Measurements from ENCODE around the gene RHPN2.
"Not testable (repeated sequence)": the region's sequence is repeated elsewhere in the genome, so short reads cannot be mapped to it uniquely, and the experiment has no call there.

RHPN2 gene

DNA sequence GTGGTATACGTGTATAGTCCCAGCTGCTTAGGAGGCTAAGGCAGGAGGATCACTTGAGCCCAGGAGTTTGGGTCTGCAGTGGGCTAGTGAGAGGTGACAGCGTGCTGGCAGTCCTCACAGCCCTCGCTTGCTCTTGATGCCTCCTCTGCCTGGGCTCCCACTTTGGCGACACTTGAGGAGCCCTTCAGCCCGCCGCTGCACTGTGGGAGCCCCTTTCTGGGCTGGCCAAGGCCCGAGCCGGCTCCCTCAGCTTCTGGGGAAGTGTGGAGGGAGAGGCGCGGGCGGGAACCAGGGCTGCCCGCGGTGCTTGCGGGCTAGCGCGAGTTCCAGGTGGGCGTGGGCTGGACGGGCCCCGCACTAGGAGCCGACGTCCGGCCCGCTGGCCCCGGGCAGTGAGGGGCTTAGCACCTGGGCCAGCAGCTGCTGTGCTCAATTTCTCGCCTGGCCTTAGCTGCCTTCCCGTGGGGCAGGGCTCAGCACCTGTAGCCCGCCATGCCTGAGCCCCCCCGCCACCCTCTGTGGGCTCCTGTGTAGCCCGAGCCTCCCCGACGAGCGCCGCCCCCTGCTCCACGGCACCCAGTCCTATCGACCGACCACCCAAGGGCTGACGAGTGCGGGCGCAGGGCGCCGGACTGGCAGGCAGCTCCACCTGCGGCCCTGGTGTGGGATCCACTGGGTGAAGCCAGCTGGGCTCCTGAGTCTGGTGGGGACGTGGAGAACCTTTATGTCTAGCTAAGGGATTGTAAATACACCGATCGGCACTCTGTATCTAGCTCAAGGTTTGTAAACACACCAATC is 28.1 kb downstream of the RHPN2 start:
- not testable (repeated sequence) for H3K4me3 ChIP-seq, H3K27ac ChIP-seq

DNA sequence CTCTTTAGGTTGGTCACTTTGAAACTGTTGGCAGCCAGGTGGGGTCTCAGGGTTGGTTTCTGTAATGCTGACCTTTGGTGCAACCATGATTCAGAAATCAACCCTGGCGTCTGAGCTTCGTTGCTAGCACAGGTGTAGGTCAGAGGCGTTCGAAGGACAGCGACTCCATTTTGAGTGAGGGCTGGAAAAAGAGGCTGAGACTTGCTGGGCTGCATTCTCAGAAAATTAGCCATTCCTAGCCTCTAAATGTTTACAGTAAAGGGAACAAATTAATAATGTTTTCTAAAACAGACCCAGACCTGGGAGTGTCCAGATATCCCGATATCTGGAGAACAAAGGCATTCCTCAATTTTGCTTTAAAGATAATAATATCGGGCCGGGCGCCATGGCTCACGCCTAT is 29.2 kb downstream of the RHPN2 start:
- no peak overlapping the region for H3K27ac ChIP-seq
- H3K4me3 ChIP-seq, result no peak overlapping the region

DNA sequence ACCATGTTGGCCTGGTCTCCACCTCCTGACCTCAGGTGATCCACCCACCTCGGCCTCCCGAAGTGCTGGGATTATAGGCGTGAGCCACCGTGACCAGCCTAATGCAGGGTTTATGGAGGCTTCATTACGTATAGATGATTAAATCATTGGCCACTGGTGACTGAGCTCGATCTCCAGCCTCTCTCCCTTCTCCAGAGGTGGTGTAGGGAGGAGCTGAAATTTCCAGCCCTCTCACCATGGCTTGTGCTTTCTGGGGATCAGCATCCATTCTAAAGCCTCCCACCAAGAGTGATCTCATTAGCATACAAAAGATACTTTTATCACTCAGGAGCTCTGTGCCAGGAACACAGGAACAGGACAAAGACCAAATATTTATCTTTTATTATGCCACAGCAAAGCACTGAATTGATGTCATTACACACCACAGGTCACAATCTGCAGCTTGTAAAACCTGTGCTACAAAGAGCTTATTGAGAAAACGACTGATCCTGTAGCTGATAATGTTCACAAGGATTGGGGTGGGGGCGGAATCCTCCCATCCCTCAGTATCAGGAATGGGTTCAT is 32.4 kb downstream of the RHPN2 start:
- no peak overlapping the region for H3K4me3 ChIP-seq
- no peak overlapping the region for H3K27ac ChIP-seq

DNA sequence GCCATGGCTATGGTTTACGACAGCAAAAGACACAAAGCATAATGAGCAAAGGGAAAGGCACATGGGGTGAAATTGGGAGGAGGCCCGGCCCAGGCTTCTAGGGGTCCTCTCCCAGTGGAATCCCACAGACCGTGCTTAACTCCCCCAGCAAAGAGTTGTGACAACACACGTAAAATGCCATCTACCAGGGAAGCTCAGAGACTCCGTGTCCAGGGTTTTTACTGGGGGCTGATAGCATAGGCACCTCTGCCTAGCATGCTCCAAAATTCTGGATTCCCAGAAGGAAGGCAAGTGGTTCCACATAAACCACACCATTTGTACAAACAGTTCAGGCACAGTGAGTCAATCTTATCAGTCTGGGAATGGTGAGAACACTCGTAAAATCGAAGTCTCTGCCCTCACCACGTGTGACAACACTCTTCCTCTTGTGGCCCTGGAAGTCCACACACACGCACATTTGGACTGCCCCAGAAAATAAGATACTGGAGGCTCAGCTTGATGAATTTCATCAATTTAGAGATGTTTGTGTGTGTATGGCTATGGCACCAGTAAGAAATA is 34.9 kb downstream of the RHPN2 start:
- H3K27ac ChIP-seq, result no peak overlapping the region
- H3K4me3 ChIP-seq, result no peak overlapping the region

DNA sequence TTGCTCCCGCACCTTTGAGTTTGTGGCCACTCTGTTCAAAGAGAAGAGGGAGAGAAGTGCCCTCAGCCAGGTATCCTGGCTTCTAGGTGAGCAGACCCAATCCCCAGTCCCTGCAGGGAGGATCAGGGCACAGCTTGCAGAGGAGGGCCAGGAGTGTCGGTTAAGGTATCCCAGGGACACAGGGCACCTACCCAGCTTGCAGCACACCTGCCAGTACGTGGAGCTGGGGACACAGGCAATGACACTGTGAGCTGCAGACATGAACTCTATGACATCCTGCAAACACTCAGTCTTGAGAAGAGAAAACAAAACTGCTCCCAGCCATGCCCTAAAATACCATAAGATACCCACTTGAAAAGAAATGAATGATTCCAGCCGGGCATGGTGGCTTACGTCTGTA is 38.1 kb downstream of the RHPN2 start:
- H3K4me3 ChIP-seq, H3K27ac ChIP-seq: not testable (repeated sequence)

DNA sequence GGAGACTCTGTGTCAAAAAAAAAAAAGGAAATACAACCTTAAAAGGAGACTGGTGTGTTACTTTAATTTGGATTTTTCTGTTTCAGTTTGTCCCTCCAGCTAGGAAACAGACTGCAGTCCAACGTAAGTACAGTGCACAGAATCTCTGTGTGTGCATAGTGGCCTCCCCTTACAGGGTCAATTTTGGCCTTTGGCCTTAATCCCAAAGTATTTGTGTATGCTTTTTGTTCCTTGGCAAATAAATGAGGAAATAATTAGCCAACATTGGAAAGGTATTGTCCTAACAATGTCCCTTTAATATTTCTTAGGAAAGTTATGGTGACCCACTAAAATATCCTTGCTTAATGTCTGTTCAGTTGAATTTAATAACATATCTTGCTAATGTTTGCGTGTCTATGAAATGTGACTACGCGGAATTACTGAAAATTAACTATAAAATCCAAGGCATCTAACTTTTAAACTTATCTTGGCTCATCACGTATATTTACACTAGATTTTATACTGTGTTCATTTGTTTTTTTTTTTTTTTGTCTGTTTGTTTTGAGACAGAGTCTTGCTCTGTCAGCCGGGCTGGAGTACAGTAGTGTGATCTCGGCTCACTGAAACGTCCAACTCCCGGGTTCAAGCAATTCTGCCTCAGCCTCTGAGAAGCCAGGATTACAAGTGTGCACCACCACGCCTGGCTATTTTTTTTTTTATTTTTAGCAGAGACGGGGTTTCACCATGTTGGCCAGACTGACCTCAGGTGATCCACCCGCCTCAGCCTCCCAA is 39.0 kb downstream of the RHPN2 start:
- H3K27ac ChIP-seq, H3K4me3 ChIP-seq: not testable (repeated sequence)

DNA sequence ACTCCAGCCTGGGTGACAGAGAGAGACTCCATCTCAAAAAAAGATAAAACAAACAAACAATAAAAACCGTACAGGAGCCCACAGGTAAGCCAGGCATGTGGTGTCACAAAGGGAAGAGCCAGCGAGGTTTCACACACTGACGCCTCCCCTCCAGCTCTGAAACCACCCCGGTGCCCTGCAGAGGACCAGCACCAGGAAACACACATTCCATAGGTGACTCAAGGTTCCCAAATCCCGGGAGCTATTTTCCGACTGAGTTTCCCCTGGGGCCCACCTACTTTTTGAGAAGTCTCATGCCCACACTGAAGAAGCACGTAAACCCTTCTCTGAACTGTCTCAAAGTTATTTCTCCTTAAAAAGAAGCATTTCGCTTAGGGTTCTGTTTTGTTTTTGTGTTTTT is 40.3 kb downstream of the RHPN2 start:
- Histone ChIP-seq H3K27ac (no peak overlapping the region), H3K4me3 (no peak overlapping the region)

DNA sequence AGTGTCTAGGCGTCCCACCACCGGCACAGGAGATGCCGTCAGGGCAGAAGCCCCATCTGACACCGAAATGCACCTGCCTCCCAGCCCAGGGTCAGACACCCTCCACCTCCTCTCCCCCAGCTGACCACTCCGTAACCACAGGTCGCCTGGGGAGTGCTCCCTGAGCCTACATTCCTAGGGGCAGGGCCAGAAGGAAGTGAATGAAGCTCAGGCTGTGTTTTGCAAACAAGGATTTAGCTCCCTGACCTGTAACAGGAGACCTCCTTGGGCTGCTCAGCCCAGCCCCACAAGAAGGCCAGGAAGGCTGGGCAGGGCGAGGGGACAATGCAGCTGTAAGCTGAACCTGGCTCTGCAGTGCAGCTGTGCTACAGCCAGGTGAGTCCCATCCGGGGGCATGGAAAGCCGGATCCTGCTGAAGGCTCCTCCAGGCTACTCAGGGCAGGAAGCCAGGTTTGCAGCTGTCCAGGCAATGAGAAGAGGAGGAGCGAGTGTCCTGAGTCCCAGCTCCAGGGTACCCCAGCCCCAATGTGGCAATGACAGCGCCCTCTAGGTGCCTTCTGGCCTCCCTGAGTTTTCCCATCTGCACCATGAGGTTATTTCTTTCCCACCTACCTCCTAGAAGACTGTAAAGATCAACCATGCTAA is 42.1 kb downstream of the RHPN2 start:
- no peak overlapping the region for H3K27ac ChIP-seq
- H3K4me3 ChIP-seq, result no peak overlapping the region

DNA sequence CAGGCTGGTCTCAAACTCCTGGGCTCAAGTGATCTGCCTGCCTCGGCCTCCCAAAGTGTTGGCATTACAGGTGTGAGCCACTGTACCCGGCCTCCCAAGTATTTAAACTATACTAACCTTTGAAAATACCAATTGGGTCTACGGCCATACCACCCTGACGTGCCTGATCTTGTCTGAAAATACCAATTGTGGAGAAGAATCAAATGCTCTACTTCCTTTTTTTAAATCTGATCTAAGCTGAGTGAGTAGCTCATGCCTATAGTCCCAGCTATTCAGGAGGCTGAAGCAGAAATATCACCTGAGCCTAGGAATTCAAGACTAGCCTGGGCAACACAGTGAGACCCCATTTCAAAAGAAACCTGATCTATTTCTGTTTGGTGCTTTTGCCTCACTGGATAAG is 53.8 kb downstream of the RHPN2 start:
- not testable (repeated sequence) for H3K4me3 ChIP-seq

DNA sequence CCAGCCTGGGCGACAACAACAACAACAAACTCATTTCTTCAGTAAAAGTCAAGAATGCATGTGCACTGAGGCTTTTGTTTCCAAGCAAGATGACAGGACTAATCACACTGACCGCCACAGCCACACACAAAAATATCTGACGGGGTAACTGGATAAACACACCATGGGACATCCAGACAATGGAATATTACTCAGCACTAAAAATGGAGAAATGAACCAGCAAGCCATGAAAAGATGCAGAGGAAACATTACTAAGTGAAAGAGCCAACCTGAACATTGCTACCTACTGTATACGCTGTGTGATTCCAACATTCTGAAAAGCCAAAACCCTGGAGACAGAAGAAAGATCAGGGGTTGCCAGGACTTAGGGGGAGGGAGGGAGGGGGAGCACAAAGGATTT is 56.0 kb downstream of the RHPN2 start:
- Histone ChIP-seq H3K4me3 (no peak overlapping the region), H3K27ac (no peak overlapping the region)

More for the DNA sequence above, 53.8 kb downstream of the RHPN2 start:
- not testable (repeated sequence) for H3K27ac ChIP-seq

DNA sequence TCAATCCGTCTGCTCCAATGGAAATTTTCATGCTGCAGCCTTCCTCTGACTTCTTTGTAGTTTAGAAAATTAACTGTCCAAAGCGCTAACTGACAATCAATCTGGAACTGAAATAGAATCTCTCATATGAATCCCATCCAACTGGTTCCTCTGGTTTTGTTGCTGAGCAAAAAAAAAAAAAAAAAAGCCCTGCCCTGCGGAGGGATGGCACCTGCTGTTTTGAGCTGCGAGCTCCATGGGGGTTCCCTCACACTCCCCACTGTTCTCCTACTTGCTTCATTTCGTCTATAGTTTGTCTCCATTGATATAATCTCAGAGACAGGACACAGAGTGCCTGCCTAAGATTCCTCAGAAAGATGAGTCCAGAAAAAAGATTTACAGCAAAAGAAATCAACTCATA is 59.2 kb downstream of the RHPN2 start:
- Histone ChIP-seq H3K4me3 (no peak overlapping the region), H3K27ac (no peak overlapping the region)

DNA sequence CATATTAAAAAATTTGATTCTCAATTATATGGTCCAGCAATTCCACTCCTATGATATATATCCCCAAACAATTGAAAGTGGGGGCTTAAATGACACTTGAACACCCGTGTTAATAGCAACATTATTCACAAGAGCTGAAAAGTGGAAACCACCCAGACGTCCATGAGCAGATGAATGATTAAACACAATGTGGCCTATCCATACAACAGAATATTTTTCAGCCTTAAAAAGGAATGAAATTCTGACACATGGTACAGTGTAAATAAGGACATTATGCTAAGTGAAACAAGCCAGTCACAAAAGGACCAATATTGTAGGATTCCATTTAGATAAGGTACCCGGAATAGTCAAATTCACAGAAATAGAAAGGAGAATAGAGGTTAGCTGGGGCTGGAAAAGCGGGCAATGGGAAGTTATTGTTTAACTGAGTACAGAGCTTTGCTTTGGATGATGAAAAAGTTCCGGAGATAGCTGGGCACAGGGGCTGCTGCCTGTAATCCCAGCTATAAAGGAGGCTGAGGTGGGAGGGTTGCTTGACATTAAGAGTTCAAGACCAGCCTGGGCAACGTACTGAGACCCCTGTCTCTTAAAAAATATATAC is 61.2 kb downstream of the RHPN2 start:
- H3K4me3 ChIP-seq, H3K27ac ChIP-seq: not testable (repeated sequence)

DNA sequence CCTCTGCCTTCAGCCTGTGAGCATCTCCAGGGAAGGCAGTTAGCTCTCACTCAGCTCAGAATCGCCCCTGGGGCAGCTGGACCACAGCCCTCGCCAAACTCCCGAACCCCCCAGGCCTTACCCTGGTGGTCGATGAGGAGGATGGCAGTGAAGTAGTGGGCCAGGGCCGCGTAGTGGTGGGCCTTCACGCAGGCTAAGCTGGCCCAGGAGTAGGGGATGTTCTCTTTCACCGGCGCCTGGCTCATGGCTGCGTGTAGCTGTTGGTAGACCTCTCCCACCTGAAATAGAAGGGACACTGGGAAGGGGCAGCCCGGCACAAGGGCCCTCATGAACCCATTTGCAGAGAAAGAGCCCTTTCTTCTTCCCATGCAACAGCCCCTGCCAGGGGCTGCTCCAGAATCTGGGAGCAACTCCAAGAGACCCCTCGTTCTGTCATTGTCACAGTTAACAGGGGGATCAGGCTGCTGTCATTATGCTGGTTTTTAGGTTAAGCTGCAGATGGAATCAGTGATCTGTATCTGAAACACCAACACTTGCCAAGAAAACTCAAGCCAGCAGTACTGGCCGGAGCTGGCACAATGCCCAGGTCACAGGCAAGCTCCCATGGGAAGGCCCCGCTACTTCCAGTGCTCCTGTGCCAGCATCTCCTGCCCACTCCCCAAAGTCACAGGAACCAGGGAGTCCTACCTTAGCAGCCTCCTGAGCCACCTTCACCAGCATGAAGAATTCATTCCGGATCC is 62.4 kb downstream of the RHPN2 start:
- H3K4me3 ChIP-seq, H3K27ac ChIP-seq: not testable (repeated sequence)

DNA sequence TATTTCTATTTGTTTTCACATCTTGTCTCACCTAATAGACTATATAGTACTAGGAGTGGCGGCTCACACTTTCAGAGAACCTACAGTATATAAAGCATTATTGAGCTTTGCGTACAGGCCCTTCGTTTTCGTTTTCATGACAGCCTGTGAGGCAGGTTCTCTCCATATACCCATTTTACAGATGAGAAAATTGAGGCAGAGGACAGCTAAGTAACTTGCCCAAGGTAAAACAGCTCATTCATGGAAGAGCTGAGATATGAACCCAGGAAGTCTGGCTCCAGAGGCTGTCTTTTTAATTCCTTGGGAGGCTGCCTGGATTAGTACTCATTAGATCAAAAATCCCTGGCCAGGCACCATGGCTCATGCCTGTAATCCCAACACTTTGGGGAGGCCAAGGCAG is 63.8 kb downstream of the RHPN2 start:
- H3K27ac ChIP-seq, result no peak overlapping the region
- H3K4me3 ChIP-seq, result no peak overlapping the region

DNA sequence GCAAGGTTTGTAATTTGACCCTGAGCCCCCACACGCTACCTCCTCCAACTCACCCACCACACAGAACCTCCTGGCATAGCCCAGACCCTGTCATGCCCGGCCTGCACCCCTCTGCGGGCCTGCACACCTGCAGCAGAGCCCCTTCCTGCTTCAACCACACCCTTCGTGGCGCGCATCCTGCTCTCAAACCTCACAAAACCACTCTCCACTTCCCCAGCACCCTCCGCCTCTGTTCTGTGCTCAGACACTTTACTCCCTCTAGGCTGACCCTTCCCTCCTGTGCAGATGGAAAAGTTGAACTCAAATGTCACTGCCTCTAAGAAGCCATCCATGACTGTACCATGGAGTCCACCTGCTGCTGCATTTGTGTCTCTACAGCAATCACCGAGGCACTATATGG is 64.2 kb downstream of the RHPN2 start:
- Histone ChIP-seq H3K4me3 (no peak overlapping the region), H3K27ac (no peak overlapping the region)

DNA sequence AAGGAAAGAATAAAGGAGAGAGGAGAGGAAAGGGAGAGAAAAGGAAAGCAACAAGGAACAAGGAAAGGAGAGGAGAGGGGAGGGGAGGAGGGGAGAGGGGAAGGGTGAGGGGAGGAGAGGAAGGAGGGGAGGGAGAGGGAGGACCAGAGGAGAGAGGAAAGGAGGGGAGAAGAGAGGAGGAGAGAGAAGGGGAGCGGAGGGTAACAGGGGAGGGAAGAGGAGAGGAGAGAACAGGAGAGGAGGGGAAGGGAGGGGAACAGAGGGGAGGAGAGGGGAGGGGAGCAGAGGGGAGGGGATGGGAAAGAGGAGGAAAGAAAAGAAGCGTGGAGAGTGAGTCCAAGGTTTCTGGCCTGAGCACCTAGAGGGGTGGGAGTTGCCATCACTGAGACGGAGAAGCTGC is 66.0 kb downstream of the RHPN2 start:
- no peak overlapping the region for H3K27ac ChIP-seq
- no peak overlapping the region for H3K4me3 ChIP-seq

DNA sequence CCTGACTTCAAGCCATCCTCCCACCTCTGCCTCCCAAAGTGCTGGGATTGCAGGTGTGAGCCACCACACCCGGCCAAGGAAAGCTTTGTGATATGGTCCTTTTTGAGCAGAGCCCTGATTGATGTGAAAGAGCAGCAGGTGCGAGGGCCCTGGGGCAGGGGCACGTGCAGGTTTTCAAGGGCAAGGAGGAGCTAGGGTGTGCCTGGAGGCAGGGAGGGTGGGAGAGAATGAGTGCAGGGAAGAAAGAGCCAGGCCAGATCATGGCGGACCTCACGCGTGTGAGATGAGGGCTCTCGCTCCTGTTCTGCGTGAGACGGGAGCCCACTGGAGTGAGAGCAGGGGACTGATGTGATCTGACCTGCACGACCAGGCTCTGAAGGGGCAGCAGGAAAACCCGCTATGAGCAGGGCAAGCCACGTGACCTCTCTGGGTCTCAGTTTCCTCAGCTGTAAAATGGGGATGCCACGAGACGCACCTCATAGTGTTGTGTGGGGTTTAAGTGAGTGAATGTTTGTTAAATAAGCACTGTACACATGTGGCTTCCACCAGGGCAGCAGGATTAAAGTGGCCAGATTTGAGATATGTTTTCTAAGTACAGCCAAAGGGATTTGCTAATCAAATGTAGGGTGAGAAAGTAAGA is 66.9 kb downstream of the RHPN2 start:
- H3K27ac ChIP-seq, result no peak overlapping the region
- H3K4me3 ChIP-seq, result no peak overlapping the region

DNA sequence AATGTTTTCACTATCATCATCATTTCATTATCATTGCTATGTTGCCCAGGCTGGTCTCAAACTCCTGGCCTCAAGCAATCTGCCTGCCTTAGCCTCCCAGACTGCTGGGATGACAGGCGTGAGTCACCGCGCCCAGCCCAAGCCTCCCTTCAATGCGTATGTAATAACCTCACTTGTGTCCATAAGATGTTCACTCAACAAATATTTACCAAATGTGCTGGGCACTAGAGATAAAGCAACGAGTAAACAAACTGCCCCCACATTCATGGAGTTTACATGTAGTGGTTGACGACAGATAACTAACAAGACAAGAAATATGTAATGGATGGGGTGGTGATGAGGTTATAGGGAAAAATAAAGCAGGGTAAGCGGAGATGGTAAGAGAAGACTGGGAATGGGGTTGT is 67.6 kb downstream of the RHPN2 start:
- H3K4me3 ChIP-seq, H3K27ac ChIP-seq: not testable (repeated sequence)

DNA sequence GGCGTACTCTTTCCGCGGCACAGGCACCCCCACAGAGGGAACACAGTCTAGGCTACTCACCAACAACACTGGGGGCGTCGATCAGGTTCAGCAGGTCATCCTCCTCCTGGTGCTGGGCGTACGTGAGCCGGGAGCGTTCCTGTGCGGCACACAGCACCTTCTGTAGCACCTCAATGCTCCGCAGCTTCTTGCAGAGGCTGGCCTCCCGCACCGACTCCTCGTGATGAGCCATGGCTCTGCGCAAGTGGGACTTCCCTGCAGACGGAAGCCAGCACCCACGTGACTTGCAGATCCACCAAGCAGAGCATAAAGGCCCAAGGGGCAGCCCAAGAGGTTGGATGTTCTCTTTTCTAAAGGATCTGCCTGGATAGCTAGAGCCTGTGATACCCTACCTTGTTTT is 68.7 kb downstream of the RHPN2 start:
- H3K27ac ChIP-seq, H3K4me3 ChIP-seq: not testable (repeated sequence)

Data from skin epidermis (tissue), 12 donors.